NCI-H2196 treated with DMSO at 0.1 percent for 48 hours (cell line): ENCODE measurements around the gene GAS7.

ENCODE experiments used
- DNase-seq: peaks from one replicate; lab custom pipeline; 2025; ENCODE audit not compliant: unreplicated experiment; lab: John Stamatoyannopoulos, UW

The GAS7 gene

GRCh38 chr17:9900044-9900594 is 298.3 kb downstream of the GAS7 start:
- DNase-seq = no peak

- DNase-seq = no peak
These were observed 298.9 kb downstream of the GAS7 start for GRCh38 chr17:9899280-9900043.

DNA sequence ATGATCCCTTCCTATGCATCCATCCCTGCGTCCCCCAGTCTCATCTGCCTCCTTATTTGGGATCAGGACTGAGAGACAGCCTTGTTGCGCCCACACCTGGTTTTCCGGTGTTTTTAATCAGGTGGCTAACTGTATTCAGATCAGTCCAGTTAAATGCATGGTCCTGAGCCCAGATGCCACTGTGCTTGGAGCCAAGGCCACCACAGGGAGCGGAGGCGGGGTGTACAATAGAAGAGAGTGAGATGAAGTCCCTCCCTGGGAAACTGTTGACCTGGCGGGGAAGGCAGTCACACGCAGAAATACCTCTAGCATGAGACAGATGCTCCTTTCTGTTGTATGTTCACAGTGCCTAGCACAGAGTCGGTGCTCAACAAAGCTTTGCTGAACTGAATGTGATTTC is 299.6 kb downstream of the GAS7 start:
- no peak for DNase-seq

DNA sequence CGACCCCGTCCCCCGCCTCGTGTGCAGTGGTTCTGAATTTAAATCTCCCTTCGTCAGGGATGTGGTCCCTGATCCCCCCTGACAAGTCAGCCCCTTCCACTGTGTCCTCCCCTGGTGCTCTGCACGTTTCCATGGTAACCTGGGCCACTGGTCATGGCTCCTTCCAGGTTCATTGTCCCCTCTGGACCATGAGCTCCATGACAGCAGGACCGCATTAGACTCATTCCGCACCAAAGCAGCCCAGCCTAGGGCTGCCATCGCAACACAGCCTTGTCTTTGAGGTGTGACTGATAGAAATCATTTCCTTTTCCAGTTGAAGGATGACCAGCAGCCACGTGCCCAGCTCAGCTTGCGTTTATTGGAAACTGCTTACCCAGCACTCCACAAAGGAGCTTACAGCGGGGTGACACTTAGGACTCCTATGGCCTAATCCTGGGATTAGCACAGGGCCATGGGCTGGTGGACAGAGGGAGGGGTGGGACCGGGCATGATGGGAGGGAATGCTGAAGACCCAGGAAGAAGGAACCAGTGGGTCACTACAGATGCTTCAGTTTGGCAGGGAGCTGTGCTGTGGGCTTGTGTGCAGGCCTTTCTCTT is 300.9 kb downstream of the GAS7 start:
- DNase-seq = no peak

DNA sequence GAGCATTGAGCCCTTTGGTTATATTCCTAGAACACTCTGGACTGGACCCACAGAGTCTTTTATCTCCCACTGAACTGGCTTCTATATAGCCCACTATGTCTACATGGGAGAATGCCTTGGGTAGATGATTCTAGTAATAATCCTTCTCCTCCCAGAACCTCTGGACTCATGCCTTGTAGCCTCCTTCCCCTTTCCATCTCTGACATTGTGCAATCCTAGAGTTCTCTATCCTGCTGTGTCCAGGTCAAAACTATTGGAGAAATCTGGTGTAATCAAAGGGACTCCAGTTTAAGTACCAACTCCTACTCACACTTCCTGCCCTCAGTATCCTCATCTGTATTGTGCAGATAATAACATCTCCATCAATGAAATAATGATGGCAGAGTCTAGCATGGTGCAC is 302.5 kb downstream of the GAS7 start:
- no peak for DNase-seq

- DNase-seq = no peak
These were observed 304.2 kb downstream of the GAS7 start for GRCh38 chr17:9894231-9894630.

GRCh38 chr17:9893411-9894012 is 304.9 kb downstream of the GAS7 start:
- DNase-seq = no peak

DNA sequence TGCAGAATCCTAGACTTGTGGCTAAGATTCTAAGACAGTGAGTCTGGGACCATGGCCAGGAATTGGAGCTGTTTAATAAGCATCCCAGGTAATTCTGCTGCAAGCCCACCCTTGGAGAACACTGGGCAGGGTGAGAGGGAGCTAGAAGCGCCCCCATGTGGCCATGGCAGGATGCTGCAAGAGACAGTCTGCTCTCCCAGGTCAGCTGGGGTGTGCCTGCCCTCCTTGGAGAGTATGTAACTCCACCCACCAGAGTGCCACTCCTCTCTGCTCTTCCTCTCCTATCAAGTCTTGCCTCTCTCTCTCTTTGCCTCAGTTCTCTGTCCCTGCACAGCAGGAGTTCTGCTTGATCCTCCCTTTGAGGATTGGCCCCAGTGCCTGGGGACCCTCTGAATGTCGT is 308.3 kb downstream of the GAS7 start:
- no peak for DNase-seq

DNA sequence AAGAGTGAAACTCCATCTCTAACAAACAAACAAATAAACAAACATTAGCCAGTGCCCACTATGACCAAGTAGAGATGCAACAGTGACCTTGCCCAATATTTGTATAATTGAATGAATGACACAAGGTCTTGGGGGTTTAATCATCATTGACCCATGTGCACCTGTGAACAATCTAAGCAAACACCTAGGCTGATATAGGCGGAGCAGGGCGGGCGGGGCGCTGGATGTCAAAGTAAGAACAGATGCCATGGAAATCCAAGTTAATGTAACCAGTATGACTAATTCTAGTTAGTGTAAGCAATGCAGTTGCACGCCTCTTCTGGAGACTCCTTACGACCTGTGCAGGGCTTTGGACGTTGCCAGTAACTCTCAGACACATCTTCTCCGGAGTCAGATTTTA is 310.9 kb downstream of the GAS7 start:
- DNase-seq = no peak

DNA sequence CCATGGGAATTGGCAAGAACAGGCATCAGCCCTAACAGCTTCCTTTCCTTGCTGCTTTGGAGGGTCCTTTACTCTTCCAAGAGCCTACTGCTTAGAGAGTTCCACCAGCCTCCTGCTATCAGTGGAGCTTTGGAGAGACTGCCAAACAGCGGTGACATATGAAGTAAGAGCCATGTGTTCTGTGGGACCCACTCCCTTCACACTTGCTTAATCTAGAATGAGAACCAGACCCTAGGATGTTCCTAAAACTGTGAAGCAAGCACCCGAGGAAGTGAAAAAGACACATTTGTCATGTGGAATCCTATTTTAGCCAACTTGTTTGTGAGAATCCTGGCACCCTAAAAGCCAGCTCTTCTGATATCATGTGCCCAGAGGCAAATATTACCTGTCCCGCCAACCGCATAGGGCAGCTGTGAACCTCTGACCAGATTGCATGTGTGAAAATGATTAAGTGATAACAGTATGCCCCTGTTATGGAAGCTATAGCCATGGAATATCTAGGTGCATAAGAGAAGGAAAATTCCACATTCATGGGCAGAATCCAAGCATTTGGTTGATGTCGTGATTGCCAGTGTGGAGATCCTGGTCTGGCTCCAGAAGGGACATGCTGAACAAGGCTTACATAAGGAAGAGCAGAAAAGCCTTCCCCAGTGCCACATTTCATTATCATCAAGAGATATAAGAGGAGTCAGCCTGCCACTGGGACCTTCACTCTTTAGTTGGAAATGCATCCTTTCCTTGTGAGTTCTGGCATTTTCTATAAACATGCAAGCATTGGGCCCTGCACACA is 312.1 kb downstream of the GAS7 start:
- DNase-seq = no peak

GRCh38 chr17:9883451-9883850 is 315.0 kb downstream of the GAS7 start:
- DNase-seq = no peak

- DNase-seq = no peak
These were observed 317.8 kb downstream of the GAS7 start for GRCh38 chr17:9880582-9880999.

- no peak for DNase-seq
These were observed 319.4 kb downstream of the GAS7 start for GRCh38 chr17:9878786-9879525.

GRCh38 chr17:9878356-9878755 is 320.1 kb downstream of the GAS7 start:
- DNase-seq = no peak

- no peak for DNase-seq
These were observed 323.0 kb downstream of the GAS7 start for GRCh38 chr17:9875441-9875840.

GRCh38 chr17:9874722-9875121 is 323.7 kb downstream of the GAS7 start:
- no peak for DNase-seq

DNA sequence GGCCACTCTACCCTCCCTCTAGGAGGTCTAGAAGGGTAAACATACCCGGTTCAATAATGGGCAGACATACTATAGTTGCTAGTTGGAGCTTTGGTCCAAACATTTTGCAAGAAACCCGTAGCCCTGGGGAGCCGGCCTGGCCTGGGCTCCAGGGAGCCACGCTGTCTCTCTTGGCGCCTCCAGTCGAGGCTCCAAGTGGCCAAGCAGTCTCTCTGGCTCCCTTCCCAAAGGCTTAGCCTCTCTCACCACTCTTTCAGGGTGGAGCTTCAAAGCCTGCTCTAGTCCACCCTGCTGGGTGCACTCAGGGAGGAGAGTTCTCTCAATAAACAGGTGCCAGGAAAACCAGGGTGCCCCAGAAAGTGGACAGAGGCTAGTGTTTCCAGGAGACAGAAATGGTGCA is 325.6 kb downstream of the GAS7 start:
- no peak for DNase-seq

GRCh38 chr17:9868552-9868951 is 329.9 kb downstream of the GAS7 start:
- no peak for DNase-seq

DNA sequence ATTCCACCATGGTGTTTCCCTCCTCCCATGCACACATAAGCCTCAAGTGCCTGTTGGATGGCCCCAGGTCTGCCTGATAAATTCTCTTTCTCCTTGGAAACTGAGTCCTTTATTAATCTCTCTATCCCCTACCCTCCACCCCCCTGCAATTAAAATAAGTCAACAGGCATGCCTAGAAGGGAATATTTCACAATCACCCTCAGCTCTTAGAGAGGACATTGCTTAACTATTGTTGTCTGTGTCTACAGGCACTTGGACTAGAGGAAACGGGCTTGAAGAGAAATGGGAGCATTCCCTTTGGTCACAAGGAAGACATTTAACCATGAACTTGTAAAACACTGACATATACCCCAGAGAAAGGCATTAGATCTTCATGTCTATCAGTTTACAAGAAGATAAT is 332.8 kb downstream of the GAS7 start:
- DNase-seq = no peak

- no peak for DNase-seq
These were observed 335.5 kb downstream of the GAS7 start for GRCh38 chr17:9862949-9863348.

GRCh38 chr17:9862220-9862619 is 336.2 kb downstream of the GAS7 start:
- no peak for DNase-seq
